HFF-Myc (cell line): ENCODE measurements around the gene SRCAP.
"Not testable (repeated sequence)": the region's sequence is repeated elsewhere in the genome, so short reads cannot be mapped to it uniquely, and the experiment has no call there.

ENCODE experiments used
- DNase-seq: peaks from one replicate; pipeline ENCODE4 v3.0.0-alpha.2; 2011; ENCODE audit warnings: low read depth; ENCODE audit errors: extremely low read depth
- H3K4me3 ChIP-seq: replicated peaks from 2 replicates; pipeline ENCODE4 v1.5.1; 2011; ENCODE audit warnings: low read depth, mild to moderate bottlenecking, control low read depth, low read length
- CTCF ChIP-seq: IDR thresholded peaks from 2 replicates; pipeline ENCODE4 v1.5.1; 2012; ENCODE audit warnings: mild to moderate bottlenecking, low read depth, low read length, control low read depth; ENCODE audit errors: missing control alignments

SRCAP gene

DNA sequence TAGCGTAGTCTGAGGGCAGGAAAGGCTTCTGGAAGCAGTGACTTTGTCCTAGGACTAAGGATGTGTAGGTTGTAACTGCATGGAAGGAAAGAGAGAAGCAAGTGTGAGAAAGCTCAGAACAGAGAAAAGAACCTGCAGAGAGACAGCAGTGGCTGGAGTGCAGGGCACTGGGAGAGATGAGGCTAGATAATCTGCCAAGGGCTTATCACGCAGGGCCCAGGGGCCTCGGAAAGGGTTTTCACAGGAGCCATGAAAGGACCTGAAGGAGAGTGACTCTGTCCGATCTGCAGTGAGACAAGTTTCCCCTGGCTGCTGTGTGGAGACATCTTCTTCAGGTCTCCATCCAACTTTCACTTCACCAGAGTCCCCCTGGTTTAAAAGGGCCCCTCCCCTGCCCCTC is 7.1 kb upstream of the SRCAP start:
- no peak overlapping the region for H3K4me3 ChIP-seq
- TF ChIP-seq CTCF = no peak
- DNase-seq = no peak

GRCh38 chr16:30692396-30693064 is 6.4 kb upstream of the SRCAP start:
- no peak overlapping the region for H3K4me3 ChIP-seq
- no peak for DNase-seq
- TF ChIP-seq CTCF = no peak

GRCh38 chr16:30694926-30695693 is 3.9 kb upstream of the SRCAP start:
- no peak for TF ChIP-seq CTCF
- no peak overlapping the region for H3K4me3 ChIP-seq
- no peak for DNase-seq

- DNase-seq, H3K4me3 ChIP-seq: not testable (repeated sequence)
These were observed 2.3 kb upstream of the SRCAP start for GRCh38 chr16:30696646-30697045.

GRCh38 chr16:30697264-30698138 is 1.5 kb upstream of the SRCAP start:
- DNase-seq = no peak
- no peak for TF ChIP-seq CTCF
- peak overlapping the region; percentile 92 for H3K4me3 ChIP-seq

DNA sequence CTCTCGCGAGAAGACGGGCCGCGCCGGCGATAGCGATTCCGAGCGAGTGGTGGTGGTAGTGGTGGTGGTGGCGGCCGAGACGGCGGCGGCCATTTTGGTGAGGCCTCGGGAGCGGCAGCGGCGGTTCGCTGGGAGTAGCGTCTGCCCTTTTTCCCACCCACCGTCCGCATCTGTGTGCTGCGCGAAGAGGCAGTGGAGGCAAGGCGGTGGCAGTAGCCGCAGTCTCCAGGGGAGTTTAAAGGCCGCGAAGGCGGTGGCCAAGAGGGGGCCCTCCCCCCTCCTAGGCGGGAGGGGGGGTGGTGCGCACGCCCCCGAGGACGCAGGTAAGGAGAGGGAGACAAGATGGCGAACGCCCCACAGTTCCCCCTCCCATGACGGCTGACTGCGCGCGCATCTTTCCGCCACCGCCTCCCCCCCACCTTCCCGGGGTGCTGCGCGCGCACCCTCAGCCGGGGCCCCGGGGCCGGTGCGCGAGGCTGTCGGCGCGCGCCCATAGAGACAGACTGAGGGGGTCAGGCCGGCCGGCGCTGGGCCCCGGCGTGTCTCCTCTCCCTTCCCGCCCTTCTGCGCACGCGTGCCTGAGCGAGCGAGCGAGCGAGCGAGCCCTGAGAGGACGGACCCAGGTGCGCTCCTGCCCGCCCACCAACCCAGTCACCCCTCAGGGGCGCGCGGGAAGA is 694 bp upstream of the SRCAP start:
- H3K4me3 ChIP-seq = peak overlapping the region; percentile 92
- no peak for TF ChIP-seq CTCF
- peak; percentile 88 for DNase-seq
